Prostate gland (tissue), 2 donors: ENCODE results near the gene SENP7. TPM values are rescaled to one million over a fixed set of nuclear protein-coding genes. Genes with fewer than 3 reads are reported as not detected.

Experiments used
- DNase-seq: peaks from one replicate; pipeline ENCODE4 v3.0.0-alpha.2; 2019; ENCODE audit warnings: low spot score
- H3K27ac ChIP-seq, 2 donors: fragments of 200-600 bp; sonication (generic); 2 replicates each; pipeline ENCODE4 v1.5.1; 2017 to 2019
- H3K27me3 ChIP-seq: fragments of 200-600 bp; sonication (generic); replicated peaks from 2 replicates; pipeline ENCODE4 v1.5.1; 2019; ENCODE audit not compliant: insufficient read depth
- H3K36me3 ChIP-seq, 2 donors: fragments of 200-600 bp; sonication (generic); 1 replicate in 1 of 2; 2 replicates in 1 of 2; pipeline versions ENCODE4 v1.5.1 to v1.8.1; 2017 to 2019
- H3K4me1 ChIP-seq: fragments of 200-600 bp; sonication (generic); replicated peaks from 2 replicates; pipeline ENCODE4 v1.5.1; 2019
- H3K4me3 ChIP-seq, 2 donors: fragments of 200-600 bp; sonication (generic); 2 replicates each; pipeline ENCODE4 v1.5.1; 2017 to 2019
- H3K9me3 ChIP-seq: fragments of 200-600 bp; sonication (generic); 2 replicates; pipeline ENCODE4 v1.5.1; 2017
- CTCF ChIP-seq, 4 experiments: fragments of 200-600 bp in 2 of 4; fragments of 450-650 bp in 2 of 4; sonication (generic) in 2 of 4; IDR thresholded peaks; 1 replicate in 3 of 4; 2 replicates in 1 of 4; pipeline ENCODE4 v1.5.1; 2016 to 2019; ENCODE audit warnings: antibody characterized with exemption in 4 of 4, mild to moderate bottlenecking in 2 of 4, moderate library complexity in 2 of 4
- POLR2A ChIP-seq: fragments of 450-650 bp; IDR thresholded peaks from one replicate; pipeline ENCODE4 v1.6.1; 2016; ENCODE audit warnings: antibody characterized with exemption, mild to moderate bottlenecking
- POLR2AphosphoS5 ChIP-seq: sonication (generic); formaldehyde crosslinking; IDR thresholded peaks from one replicate; pipeline ENCODE4 v1.6.1; 2017; ENCODE audit warnings: antibody characterized with exemption
- WGBS: methylation state at CpG from one replicate; pipeline ENCODE4 v1.1.5; 2018; 5-methylcytosine and 5-hydroxymethylcytosine counted together
- intact Hi-C: fragments of 100-400 bp; cut with DNase I; formaldehyde crosslinking; loops from one replicate; pipeline ENCODE4 v1.14.2; 2022
- total RNA-seq, 2 donors: library from RNA; depleted of rRNA; stranded (reverse); fragments of >200 nt; gene quantifications; one replicate each; pipeline ENCODE4 v1.1.0, GENCODE V29; 2016

Gene SENP7
- total RNA-seq, 2 donors from 2014 or later = 16.4 to 22.7 TPM

GRCh38 chr3:101333883-101334282 lies 179.1 kb downstream of the SENP7 start:
- Histone ChIP-seq H3K9me3 (no peaks in the 10 kb centered on the region), H3K27me3 (no peaks in the 10 kb centered on the region), H3K4me3 (no peak overlapping the region), H3K36me3 (no peaks in the 10 kb centered on the region), H3K27ac (no peak overlapping the region), H3K4me1 (no peaks in the 10 kb centered on the region)
- no peak for DNase-seq
- TF ChIP-seq CTCF (IDR thresholded peaks at IDR 0.05) (no peak), POLR2A (no peak), POLR2AphosphoS5 (no peak)
- whole genome bisulfite sequencing = 84% methylated on average over 7 of the region's 7 CpGs
- intact Hi-C loops = no loop called here

- 96% methylated on average over 7 of the region's 7 CpGs for WGBS
- intact Hi-C loops = no loop called here
- Histone ChIP-seq H3K9me3 (no peaks in the 10 kb centered on the region), H3K27me3 (no peaks in the 10 kb centered on the region), H3K4me1 (no peaks in the 10 kb centered on the region), H3K4me3 (no peak overlapping the region), H3K36me3 (no peaks in the 10 kb centered on the region), H3K27ac (no peak overlapping the region)
- no peak for TF ChIP-seq POLR2A
- TF ChIP-seq CTCF (IDR thresholded peaks at IDR 0.05) = no peak
- no peak for TF ChIP-seq POLR2AphosphoS5
- no peak for DNase-seq
Observed at GRCh38 chr3:101329016-101329673, 183.9 kb downstream of the SENP7 start.

- TF ChIP-seq CTCF (IDR thresholded peaks at IDR 0.05) = no peak
- no peak for TF ChIP-seq POLR2AphosphoS5
- no peak for TF ChIP-seq POLR2A
- no peaks in the 10 kb centered on the region for H3K9me3 ChIP-seq
- H3K4me3 ChIP-seq = no peak overlapping the region
- H3K27ac ChIP-seq = no peak overlapping the region
- intact Hi-C loops = no loop called here
- H3K4me1 ChIP-seq = no peaks in the 10 kb centered on the region
- no peak for DNase-seq
- no peaks in the 10 kb centered on the region for H3K36me3 ChIP-seq
- 75% methylated on average over 5 of the region's 5 CpGs for WGBS
- H3K27me3 ChIP-seq = no peaks in the 10 kb centered on the region
Observed at GRCh38 chr3:101325393-101326134, 187.4 kb downstream of the SENP7 start.

GRCh38 chr3:101320475-101320874 lies 192.5 kb downstream of the SENP7 start, which contains the start of gene IMPG2:
Gene IMPG2 (minus strand): TSS chr3:101320575. CDS start chr3:101320372, 203 bp downstream.
- Histone ChIP-seq H3K36me3 (no peaks in the 10 kb centered on the region), H3K4me3 (no peak within 1 kb of the TSS), H3K27ac (no peak within 1 kb of the TSS), H3K9me3 (no peaks in the 10 kb centered on the region), H3K27me3 (no peaks in the 10 kb centered on the region), H3K4me1 (no peaks in the 10 kb centered on the region)
- intact Hi-C loops = no loop called here
- TF ChIP-seq POLR2A (no peak), POLR2AphosphoS5 (no peak), CTCF (IDR thresholded peaks at IDR 0.05) (no peak)
- WGBS = 100% methylated on average over 2 of the region's 2 CpGs
- DNase-seq = no peak

GRCh38 chr3:101319531-101319930 lies 193.5 kb downstream of the SENP7 start:
- H3K27me3 ChIP-seq = no peaks in the 10 kb centered on the region
- no peaks in the 10 kb centered on the region for H3K9me3 ChIP-seq
- TF ChIP-seq CTCF (IDR thresholded peaks at IDR 0.05) (no peak), POLR2AphosphoS5 (no peak), POLR2A (no peak)
- no peaks in the 10 kb centered on the region for H3K36me3 ChIP-seq
- no peak overlapping the region for H3K4me3 ChIP-seq
- DNase-seq = no peak
- intact Hi-C loops = no loop called here
- no peaks in the 10 kb centered on the region for H3K4me1 ChIP-seq
- no peak overlapping the region for H3K27ac ChIP-seq
- WGBS = 59% methylated on average over 5 of the region's 5 CpGs
